HepG2 (cell line): ENCODE measurements around the gene DPEP3. TPM values are rescaled to one million over a fixed set of nuclear protein-coding genes. Genes with fewer than 3 reads are reported as not detected.
A peak's percentile ranks its signal among the peaks of the same experiment; 100 is the strongest.

Experiments used
- ASH2L ChIP-seq: fragments of 300-600, 200-600 bp; sonication (generic); IDR thresholded peaks from 2 replicates; pipeline ENCODE4 v1.7.0; 2017; ENCODE audit warnings: low read depth, mild to moderate bottlenecking, moderate library complexity, mixed read lengths, low read length; ENCODE audit not compliant: insufficient read length
- FUBP1 ChIP-seq: sonication (generic); formaldehyde crosslinking; IDR thresholded peaks from 2 replicates; pipeline ENCODE4 v1.5.1; 2020; ENCODE audit warnings: missing genetic modification reagents, mild to moderate bottlenecking, borderline replicate concordance
- HNRNPH1 ChIP-seq: fragments of 200-400 bp; formaldehyde crosslinking; optimal IDR thresholded peaks from 2 replicates; pipeline ENCODE3; 2017; ENCODE audit warnings: mild to moderate bottlenecking, low read depth, low read length
- HNRNPUL1 ChIP-seq: fragments of 200-400 bp; formaldehyde crosslinking; IDR thresholded peaks from 2 replicates; pipeline ENCODE4 v1.6.1; 2017; ENCODE audit warnings: low read depth, mild to moderate bottlenecking, low read length, moderate library complexity
- JARID2 ChIP-seq: sonication (generic); formaldehyde crosslinking; IDR thresholded peaks from 2 replicates; pipeline ENCODE4 v1.8.1; 2023; ENCODE audit warnings: missing genetic modification reagents, inconsistent platforms; ENCODE audit not compliant: insufficient replicate concordance
- MAF1 ChIP-seq: sonication (generic); formaldehyde crosslinking; IDR thresholded peaks from 2 replicates; pipeline ENCODE4 v1.5.0; 2020; ENCODE audit warnings: missing genetic modification reagents, borderline replicate concordance
- MXD3 ChIP-seq: IDR thresholded peaks from 2 replicates; pipeline ENCODE4 v1.6.1; 2016; ENCODE audit warnings: mild to moderate bottlenecking, missing biosample characterization, missing genetic modification reagents
- NPAS2 ChIP-seq: sonication (generic); formaldehyde crosslinking; IDR thresholded peaks from 2 replicates; pipeline ENCODE4 v1.8.0; 2022; ENCODE audit warnings: mild to moderate bottlenecking, missing genetic modification reagents, borderline replicate concordance
- PAX8 ChIP-seq: sonication (generic); formaldehyde crosslinking; IDR thresholded peaks from 2 replicates; pipeline ENCODE4 v1.8.0; 2022; ENCODE audit warnings: mild to moderate bottlenecking, missing genetic modification reagents, borderline replicate concordance
- TAF1 ChIP-seq: sonication (generic); formaldehyde crosslinking; IDR thresholded peaks from 2 replicates; pipeline ENCODE4 v1.4.0; 2020; ENCODE audit warnings: missing genetic modification reagents
- TEAD3 ChIP-seq: optimal IDR thresholded peaks from 2 replicates; pipeline ENCODE3; 2016; ENCODE audit warnings: borderline replicate concordance
- ZBTB26 ChIP-seq: IDR thresholded peaks from 2 replicates; pipeline ENCODE4 v1.6.1; 2016; ENCODE audit warnings: missing compliant biosample characterization, missing genetic modification reagents, borderline replicate concordance
- ZNF136 ChIP-seq: sonication (generic); formaldehyde crosslinking; IDR thresholded peaks from 2 replicates; pipeline ENCODE4 v1.8.1; 2022; ENCODE audit warnings: low read depth, mild to moderate bottlenecking, moderate library complexity, missing genetic modification reagents
- ZNF383 ChIP-seq: sonication (generic); formaldehyde crosslinking; IDR thresholded peaks from 2 replicates; pipeline ENCODE4 v1.4.0; 2020; ENCODE audit warnings: missing genetic modification reagents, mild to moderate bottlenecking, borderline replicate concordance
- polyA plus RNA-seq, 8 experiments: library from polyadenylated mRNA; depleted of rRNA in 3 of 8; stranded (reverse) in 7 of 8; unstranded in 1 of 8; fragments of >200 nt; fragmentation: Illumina TruSeq in 4 of 8; extraction: Trizol in 4 of 8; gene quantifications; 2 replicates each; pipeline versions ENCODE4 v1.2.1 to v1.2.3, GENCODE V29; 2011 to 2016; ENCODE audit warnings: low read depth in 4 of 8, missing spikeins in 1 of 8, mixed read lengths in 1 of 8; ENCODE audit not compliant: insufficient read depth in 1 of 8
- total RNA-seq, 5 experiments: library from RNA; depleted of rRNA; stranded (reverse); fragments of >200 nt; fragmentation: Illumina TruSeq; extraction: Trizol; gene quantifications; 2 replicates each; pipeline ENCODE4 v1.2.3, GENCODE V29; 2016; ENCODE audit warnings: low read depth in 1 of 5
- TF ChIP-seq, protein P1 (sequence below): IDR thresholded peaks from 2 replicates; pipeline ENCODE4 v1.6.1; 2016
- TF ChIP-seq, protein P2 (sequence below): sonication (generic); formaldehyde crosslinking; IDR thresholded peaks from 2 replicates; pipeline ENCODE4 v1.4.0; 2020; ENCODE audit warnings: mild to moderate bottlenecking, missing genetic modification reagents
- TF ChIP-seq, protein P3 (sequence below): sonication (generic); formaldehyde crosslinking; IDR thresholded peaks from 2 replicates; pipeline ENCODE4 v1.9.0; 2021; ENCODE audit warnings: missing genetic modification reagents, borderline replicate concordance

DPEP3 gene
- total and polyA plus RNA-seq, 2 of the 13 experiments (the other 11 are each of a cell fraction or from before 2014, with no cell fraction given) = not detected

- TF ChIP-seq ZNF383 (CRISPR knock-in tag) = no peak
- TF ChIP-seq, protein P1, sequence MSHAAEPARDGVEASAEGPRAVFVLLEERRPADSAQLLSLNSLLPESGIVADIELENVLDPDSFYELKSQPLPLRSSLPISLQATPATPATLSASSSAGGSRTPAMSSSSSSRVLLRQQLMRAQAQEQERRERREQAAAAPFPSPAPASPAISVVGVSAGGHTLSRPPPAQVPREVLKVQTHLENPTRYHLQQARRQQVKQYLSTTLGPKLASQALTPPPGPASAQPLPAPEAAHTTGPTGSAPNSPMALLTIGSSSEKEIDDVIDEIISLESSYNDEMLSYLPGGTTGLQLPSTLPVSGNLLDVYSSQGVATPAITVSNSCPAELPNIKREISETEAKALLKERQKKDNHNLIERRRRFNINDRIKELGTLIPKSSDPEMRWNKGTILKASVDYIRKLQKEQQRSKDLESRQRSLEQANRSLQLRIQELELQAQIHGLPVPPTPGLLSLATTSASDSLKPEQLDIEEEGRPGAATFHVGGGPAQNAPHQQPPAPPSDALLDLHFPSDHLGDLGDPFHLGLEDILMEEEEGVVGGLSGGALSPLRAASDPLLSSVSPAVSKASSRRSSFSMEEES (CRISPR knock-in tag) = no peak
- TF ChIP-seq MXD3 (CRISPR knock-in tag) = no peak
- TF ChIP-seq, protein P2, sequence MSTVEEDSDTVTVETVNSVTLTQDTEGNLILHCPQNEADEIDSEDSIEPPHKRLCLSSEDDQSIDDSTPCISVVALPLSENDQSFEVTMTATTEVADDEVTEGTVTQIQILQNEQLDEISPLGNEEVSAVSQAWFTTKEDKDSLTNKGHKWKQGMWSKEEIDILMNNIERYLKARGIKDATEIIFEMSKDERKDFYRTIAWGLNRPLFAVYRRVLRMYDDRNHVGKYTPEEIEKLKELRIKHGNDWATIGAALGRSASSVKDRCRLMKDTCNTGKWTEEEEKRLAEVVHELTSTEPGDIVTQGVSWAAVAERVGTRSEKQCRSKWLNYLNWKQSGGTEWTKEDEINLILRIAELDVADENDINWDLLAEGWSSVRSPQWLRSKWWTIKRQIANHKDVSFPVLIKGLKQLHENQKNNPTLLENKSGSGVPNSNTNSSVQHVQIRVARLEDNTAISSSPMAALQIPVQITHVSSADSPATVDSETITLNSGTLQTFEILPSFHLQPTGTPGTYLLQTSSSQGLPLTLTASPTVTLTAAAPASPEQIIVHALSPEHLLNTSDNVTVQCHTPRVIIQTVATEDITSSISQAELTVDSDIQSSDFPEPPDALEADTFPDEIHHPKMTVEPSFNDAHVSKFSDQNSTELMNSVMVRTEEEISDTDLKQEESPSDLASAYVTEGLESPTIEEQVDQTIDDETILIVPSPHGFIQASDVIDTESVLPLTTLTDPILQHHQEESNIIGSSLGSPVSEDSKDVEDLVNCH (CRISPR knock-in tag) = no peak
- TF ChIP-seq TEAD3 = no peak
- TF ChIP-seq ZBTB26 (CRISPR knock-in tag) = no peak
- peak; percentile 77 for TF ChIP-seq ASH2L
- no peak for TF ChIP-seq PAX8 (CRISPR knock-in tag)
- TF ChIP-seq HNRNPH1 = no peak
- TF ChIP-seq ZNF136 = no peak; the same call in 1 of the 2 replicates
- no peak for TF ChIP-seq NPAS2 (CRISPR knock-in tag)
- TF ChIP-seq FUBP1 (CRISPR knock-in tag) = no peak
- no peak for TF ChIP-seq JARID2
- TF ChIP-seq HNRNPUL1 = no peak
- TF ChIP-seq, protein P3, sequence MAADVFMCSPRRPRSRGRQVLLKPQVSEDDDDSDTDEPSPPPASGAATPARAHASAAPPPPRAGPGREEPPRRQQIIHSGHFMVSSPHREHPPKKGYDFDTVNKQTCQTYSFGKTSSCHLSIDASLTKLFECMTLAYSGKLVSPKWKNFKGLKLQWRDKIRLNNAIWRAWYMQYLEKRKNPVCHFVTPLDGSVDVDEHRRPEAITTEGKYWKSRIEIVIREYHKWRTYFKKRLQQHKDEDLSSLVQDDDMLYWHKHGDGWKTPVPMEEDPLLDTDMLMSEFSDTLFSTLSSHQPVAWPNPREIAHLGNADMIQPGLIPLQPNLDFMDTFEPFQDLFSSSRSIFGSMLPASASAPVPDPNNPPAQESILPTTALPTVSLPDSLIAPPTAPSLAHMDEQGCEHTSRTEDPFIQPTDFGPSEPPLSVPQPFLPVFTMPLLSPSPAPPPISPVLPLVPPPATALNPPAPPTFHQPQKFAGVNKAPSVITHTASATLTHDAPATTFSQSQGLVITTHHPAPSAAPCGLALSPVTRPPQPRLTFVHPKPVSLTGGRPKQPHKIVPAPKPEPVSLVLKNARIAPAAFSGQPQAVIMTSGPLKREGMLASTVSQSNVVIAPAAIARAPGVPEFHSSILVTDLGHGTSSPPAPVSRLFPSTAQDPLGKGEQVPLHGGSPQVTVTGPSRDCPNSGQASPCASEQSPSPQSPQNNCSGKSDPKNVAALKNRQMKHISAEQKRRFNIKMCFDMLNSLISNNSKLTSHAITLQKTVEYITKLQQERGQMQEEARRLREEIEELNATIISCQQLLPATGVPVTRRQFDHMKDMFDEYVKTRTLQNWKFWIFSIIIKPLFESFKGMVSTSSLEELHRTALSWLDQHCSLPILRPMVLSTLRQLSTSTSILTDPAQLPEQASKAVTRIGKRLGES = no peak
- 0 out of 2 replicates have a peak, but pooled peaks have one; percentile 64 for TF ChIP-seq MAF1 (CRISPR knock-in tag)
- TF ChIP-seq TAF1 (CRISPR knock-in tag) = no peak
Observed at GRCh38 chr16:67936124-67936879, 44.0 kb downstream of the DPEP3 start, which contains the start of gene PSMB10 (continued).
